Bronchial epithelial cell (primary cell): Measurements from ENCODE around the gene TGFB3. TPM values are rescaled to one million over a fixed set of nuclear protein-coding genes. Genes with fewer than 3 reads are reported as not detected.

ENCODE experiments used
- DNase-seq: peaks from one replicate; pipeline ENCODE4 v3.0.0-alpha.2; 2010; ENCODE audit warnings: low read depth
- FAIRE-seq: peaks from 2 replicates; lab custom pipeline; 2011; peaks lifted over from hg19 to GRCh38; lab: Jason Lieb, UNC
- H3K27me3 ChIP-seq: 2 replicates; pipeline ENCODE4 v1.5.1; 2011; ENCODE audit warnings: low read length; ENCODE audit not compliant: control insufficient read depth, insufficient read depth
- H3K36me3 ChIP-seq: 2 replicates; pipeline ENCODE4 v1.5.1; 2011; ENCODE audit warnings: low read length; ENCODE audit not compliant: control insufficient read depth, insufficient read depth
- H3K4me3 ChIP-seq: 2 replicates; pipeline ENCODE4 v1.5.1; 2011; ENCODE audit warnings: mild to moderate bottlenecking, low read depth, low read length, control low read depth
- CTCF ChIP-seq: IDR thresholded peaks from 2 replicates; pipeline ENCODE4 v1.5.1; 2011; ENCODE audit warnings: mild to moderate bottlenecking, moderate library complexity, low read length, control low read depth, inconsistent platforms; ENCODE audit not compliant: insufficient read depth, severe bottlenecking
- total RNA-seq: library from RNA; depleted of rRNA; stranded (reverse); fragments of >200 nt; gene quantifications from 2 replicates; pipeline ENCODE4 v1.2.1, GENCODE V29; 2014

Gene TGFB3
- total RNA-seq, 1 donor from 2014 or later = 1.3 TPM

DNA sequence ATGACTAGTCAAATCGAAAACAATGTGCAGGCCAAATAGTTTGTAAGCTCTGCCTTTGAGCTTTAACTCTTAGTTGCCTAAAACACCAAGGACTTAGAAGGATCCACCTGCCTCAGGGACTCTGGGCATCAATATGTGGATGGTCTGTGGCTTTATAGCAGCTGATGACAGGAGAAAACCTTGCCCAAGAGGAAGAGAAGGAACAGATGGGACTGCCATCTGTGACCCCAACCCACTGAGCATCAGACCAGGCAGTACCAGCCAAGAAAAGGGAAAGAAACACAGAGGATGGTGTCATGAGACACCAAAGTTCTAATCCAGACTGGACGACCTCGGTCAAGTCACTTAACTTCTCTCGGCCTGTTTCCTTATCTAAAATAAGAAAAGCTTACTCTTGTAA is 12.7 kb downstream of the TGFB3 start:
- no peak for TF ChIP-seq CTCF
- Histone ChIP-seq H3K4me3 (no peak overlapping the region), H3K36me3 (no peaks in the 10 kb centered on the region), H3K27me3 (no peaks in the 10 kb centered on the region)
- FAIRE-seq (no peak), DNase-seq (no peak)

DNA sequence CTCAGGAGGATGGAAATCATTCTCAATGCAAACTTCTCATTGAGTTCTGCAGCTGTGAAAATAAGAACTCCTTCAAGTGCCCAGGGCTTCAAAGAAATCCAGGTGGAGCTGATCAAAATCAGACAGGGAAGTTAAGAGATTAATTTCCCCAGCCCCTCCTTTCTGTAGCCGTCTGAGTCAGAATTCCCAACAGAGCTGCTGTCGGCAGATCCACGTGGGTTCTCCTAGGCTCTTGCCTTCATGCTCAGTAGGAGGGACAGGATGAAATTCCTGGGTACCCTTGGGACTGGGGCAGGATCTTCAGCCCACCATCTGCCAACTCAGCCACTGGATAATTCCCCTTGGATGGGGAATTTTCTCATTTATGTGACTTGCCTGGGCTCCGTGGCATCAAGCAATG is 13.3 kb downstream of the TGFB3 start:
- no peak for DNase-seq
- Histone ChIP-seq H3K4me3 (no peak overlapping the region), H3K27me3 (no peaks in the 10 kb centered on the region), H3K36me3 (no peaks in the 10 kb centered on the region)
- FAIRE-seq = no peak
- no peak for TF ChIP-seq CTCF

DNA sequence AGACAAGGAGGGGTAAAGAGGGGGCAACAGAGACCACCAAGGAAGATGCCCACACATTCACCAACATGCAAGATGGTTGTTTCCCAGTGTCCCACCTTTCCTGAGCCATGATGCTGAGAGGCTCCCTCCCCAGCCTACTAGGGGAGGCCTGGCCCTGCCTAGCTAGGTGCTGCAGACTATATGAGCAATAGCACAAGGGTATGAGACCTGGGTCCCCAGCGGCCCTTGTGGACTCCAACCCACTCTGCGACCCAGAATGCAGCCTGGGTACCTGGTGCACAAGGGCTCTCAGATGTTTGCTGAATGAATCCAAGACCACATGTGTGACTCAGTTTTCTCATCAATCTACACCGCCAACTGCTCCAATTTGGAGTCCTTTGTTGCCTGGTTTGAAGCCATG is 13.9 kb downstream of the TGFB3 start:
- Histone ChIP-seq H3K36me3 (no peaks in the 10 kb centered on the region), H3K4me3 (no peak overlapping the region), H3K27me3 (no peaks in the 10 kb centered on the region)
- TF ChIP-seq CTCF = no peak
- no peak for DNase-seq
- no peak for FAIRE-seq

- FAIRE-seq (no peak), DNase-seq (no peak)
- Histone ChIP-seq H3K36me3 (no peaks in the 10 kb centered on the region), H3K4me3 (no peak overlapping the region), H3K27me3 (no peaks in the 10 kb centered on the region)
- no peak for TF ChIP-seq CTCF
These were observed 20.1 kb downstream of the TGFB3 start for GRCh38 chr14:75961662-75962061.

DNA sequence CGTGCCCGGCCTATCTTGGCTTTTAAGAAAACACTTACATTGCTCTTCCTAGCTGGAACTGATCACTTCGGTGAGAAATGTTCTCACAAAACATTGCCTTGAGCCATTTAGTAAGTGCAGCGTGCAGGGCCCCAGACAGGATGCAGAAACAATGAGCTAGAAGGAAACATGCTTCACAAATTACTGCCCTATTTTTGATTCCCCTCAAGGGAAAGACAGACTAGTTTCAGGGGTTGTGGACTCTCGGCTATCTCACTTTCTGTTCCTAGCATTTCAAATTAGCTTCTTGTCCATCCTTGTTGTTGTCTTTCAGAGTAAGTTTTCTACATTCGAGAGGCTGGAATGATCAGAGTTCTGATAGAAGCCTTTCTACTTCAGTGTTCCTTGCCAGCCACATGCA is 21.6 kb downstream of the TGFB3 start:
- FAIRE-seq (no peak), DNase-seq (no peak)
- Histone ChIP-seq H3K27me3 (no peaks in the 10 kb centered on the region), H3K36me3 (no peaks in the 10 kb centered on the region), H3K4me3 (no peak overlapping the region)
- no peak for TF ChIP-seq CTCF

GRCh38 chr14:75959031-75959430 is 22.8 kb downstream of the TGFB3 start:
- no peak for TF ChIP-seq CTCF
- Histone ChIP-seq H3K4me3 (no peak overlapping the region), H3K27me3 (no peaks in the 10 kb centered on the region), H3K36me3 (peaks cover 1% of the 10 kb centered on the region)
- FAIRE-seq (no peak), DNase-seq (no peak)
